ENCODE data around the gene ILKAP.

- TF ChIP-seq CTCF (IDR thresholded peaks at IDR 0.05; ENCODE audit: insufficient read depth, low read length, poor library complexity, severe bottlenecking) (no peak), EZH2phosphoT487 (conservative IDR thresholded peaks at IDR 0.05; ENCODE audit: low read length) (no peak)
These were observed 34.3 kb downstream of the ILKAP start for GRCh38 chr2:238169048-238169707.

Measured in SU-DHL-6 (cell line).